ENCODE results near the gene RIT1. TPM values are rescaled to one million over a fixed set of nuclear protein-coding genes. Genes with fewer than 3 reads are reported as not detected.

RIT1 gene
- polyA plus RNA-seq, 1 donor from 2014 or later: 83.5 TPM

DNA sequence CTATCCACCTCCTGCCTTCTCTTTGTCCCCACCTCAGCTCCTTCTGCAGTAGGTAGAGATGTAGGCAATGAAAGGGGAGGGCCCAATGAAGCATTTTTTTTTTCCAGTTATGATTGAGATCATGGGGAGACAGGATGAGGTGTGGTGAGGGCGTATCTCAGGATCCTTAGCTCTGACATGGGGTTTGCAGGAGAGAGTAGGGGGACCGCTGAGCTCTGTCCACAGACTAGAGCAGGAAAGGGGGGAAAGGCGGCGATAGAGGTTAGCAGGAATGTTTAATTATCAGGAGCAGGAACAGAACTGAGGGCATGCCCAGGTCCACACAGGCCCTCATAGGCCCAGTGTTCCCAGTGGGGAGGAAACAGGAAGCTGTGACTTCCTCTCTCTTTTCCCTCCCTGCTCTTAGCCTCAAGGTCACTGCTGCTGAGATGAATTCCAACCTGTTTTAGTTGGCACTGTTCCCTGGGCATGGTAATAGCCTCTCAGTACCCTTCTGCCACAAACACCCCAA lies 29.4 kb upstream of the RIT1 start:
- Histone ChIP-seq H3K36me3 (ENCODE audit: insufficient read depth, low read length) (no peaks in the 10 kb centered on the region), H3K9me2 (ENCODE audit: insufficient read depth, low read length) (no peaks in the 10 kb centered on the region), H3K9ac (ENCODE audit: low read length) (no peak overlapping the region), H3K27ac (ENCODE audit: low read length) (no peak overlapping the region), H2AFZ (ENCODE audit: low read depth, low read length) (no peak overlapping the region), H3K27me3 (ENCODE audit: insufficient read depth, low read depth, low read length) (no peaks in the 10 kb centered on the region), H3K4me2 (ENCODE audit: low read length) (no peak overlapping the region), H3K79me2 (replicated peaks; ENCODE audit: insufficient read depth, low read length) (no peaks in the 10 kb centered on the region), H3K9me3 (ENCODE audit: low read length) (no peaks in the 10 kb centered on the region), H3K4me3 (ENCODE audit: low read length) (no peak overlapping the region), H3F3A (ENCODE audit: insufficient read depth, low read length, poor library complexity, severe bottlenecking) (no peaks in the 10 kb centered on the region), H4K20me1 (ENCODE audit: insufficient read depth) (no peaks in the 10 kb centered on the region)
- no peak for TF ChIP-seq EP300 (conservative IDR thresholded peaks at IDR 0.05; ENCODE audit: poor library complexity, severe bottlenecking)
- TF ChIP-seq, protein P1, sequence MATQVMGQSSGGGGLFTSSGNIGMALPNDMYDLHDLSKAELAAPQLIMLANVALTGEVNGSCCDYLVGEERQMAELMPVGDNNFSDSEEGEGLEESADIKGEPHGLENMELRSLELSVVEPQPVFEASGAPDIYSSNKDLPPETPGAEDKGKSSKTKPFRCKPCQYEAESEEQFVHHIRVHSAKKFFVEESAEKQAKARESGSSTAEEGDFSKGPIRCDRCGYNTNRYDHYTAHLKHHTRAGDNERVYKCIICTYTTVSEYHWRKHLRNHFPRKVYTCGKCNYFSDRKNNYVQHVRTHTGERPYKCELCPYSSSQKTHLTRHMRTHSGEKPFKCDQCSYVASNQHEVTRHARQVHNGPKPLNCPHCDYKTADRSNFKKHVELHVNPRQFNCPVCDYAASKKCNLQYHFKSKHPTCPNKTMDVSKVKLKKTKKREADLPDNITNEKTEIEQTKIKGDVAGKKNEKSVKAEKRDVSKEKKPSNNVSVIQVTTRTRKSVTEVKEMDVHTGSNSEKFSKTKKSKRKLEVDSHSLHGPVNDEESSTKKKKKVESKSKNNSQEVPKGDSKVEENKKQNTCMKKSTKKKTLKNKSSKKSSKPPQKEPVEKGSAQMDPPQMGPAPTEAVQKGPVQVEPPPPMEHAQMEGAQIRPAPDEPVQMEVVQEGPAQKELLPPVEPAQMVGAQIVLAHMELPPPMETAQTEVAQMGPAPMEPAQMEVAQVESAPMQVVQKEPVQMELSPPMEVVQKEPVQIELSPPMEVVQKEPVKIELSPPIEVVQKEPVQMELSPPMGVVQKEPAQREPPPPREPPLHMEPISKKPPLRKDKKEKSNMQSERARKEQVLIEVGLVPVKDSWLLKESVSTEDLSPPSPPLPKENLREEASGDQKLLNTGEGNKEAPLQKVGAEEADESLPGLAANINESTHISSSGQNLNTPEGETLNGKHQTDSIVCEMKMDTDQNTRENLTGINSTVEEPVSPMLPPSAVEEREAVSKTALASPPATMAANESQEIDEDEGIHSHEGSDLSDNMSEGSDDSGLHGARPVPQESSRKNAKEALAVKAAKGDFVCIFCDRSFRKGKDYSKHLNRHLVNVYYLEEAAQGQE (IDR thresholded peaks at IDR 0.05; ENCODE audit: borderline replicate concordance): no peak
- TF ChIP-seq, protein P2, sequence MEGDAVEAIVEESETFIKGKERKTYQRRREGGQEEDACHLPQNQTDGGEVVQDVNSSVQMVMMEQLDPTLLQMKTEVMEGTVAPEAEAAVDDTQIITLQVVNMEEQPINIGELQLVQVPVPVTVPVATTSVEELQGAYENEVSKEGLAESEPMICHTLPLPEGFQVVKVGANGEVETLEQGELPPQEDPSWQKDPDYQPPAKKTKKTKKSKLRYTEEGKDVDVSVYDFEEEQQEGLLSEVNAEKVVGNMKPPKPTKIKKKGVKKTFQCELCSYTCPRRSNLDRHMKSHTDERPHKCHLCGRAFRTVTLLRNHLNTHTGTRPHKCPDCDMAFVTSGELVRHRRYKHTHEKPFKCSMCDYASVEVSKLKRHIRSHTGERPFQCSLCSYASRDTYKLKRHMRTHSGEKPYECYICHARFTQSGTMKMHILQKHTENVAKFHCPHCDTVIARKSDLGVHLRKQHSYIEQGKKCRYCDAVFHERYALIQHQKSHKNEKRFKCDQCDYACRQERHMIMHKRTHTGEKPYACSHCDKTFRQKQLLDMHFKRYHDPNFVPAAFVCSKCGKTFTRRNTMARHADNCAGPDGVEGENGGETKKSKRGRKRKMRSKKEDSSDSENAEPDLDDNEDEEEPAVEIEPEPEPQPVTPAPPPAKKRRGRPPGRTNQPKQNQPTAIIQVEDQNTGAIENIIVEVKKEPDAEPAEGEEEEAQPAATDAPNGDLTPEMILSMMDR (IDR thresholded peaks at IDR 0.05; ENCODE audit: poor library complexity, severe bottlenecking): no peak
- no peak for TF ChIP-seq SMC3 (conservative IDR thresholded peaks at IDR 0.05; ENCODE audit: poor library complexity)

DNA sequence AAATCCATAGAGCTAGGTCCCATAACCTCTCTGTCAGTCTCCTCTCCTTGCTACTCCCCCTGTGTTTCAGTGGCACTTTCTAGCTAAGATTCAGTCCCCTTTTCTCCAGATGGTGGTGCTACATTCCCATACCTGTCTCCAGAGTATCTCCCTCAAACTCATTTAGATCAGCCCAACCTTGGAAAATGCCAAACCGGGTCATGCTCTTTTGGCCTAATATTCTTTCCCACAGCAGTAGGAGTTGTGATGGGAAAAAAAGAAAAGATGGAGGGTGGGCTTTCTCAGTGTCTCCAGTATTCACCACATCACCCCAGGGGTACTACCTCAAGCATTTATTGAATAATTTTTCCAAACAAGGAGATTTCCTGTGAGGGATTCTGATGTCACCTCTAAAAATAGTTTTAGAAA lies 27.1 kb upstream of the RIT1 start:
- no peak overlapping the region for H3K9ac ChIP-seq (ENCODE audit: low read length)
- H3K79me2 ChIP-seq (replicated peaks; ENCODE audit: insufficient read depth, low read length): peaks cover 9% of the 10 kb centered on the region
- TF ChIP-seq EZH2 (IDR thresholded peaks at IDR 0.05; ENCODE audit: borderline replicate concordance, insufficient read depth, low read length, poor library complexity, severe bottlenecking) (no peak), POLR2AphosphoS5 (IDR thresholded peaks at IDR 0.05) (no peak), SMC3 (conservative IDR thresholded peaks at IDR 0.05; ENCODE audit: poor library complexity) (peak; percentile 85), MXI1 (conservative IDR thresholded peaks at IDR 0.05; ENCODE audit: poor library complexity, severe bottlenecking) (no peak), EP300 (conservative IDR thresholded peaks at IDR 0.05; ENCODE audit: poor library complexity, severe bottlenecking) (no peak), RAD21 (conservative IDR thresholded peaks at IDR 0.05) (peak; percentile 80), TAF1 (IDR thresholded peaks at IDR 0.05; ENCODE audit: low read depth) (no peak)
- TF ChIP-seq, protein P1 (IDR thresholded peaks at IDR 0.05; ENCODE audit: borderline replicate concordance): no peak
- TF ChIP-seq, protein P2 (IDR thresholded peaks at IDR 0.05; ENCODE audit: poor library complexity, severe bottlenecking): peak; percentile 85
- H3K27ac ChIP-seq (ENCODE audit: low read length): no peak overlapping the region
- H3K4me2 ChIP-seq (ENCODE audit: low read length): no peak overlapping the region
- no peaks in the 10 kb centered on the region for H3K27me3 ChIP-seq (ENCODE audit: insufficient read depth, low read depth, low read length)
- no peaks in the 10 kb centered on the region for H3F3A ChIP-seq (ENCODE audit: insufficient read depth, low read length, poor library complexity, severe bottlenecking)
- no peaks in the 10 kb centered on the region for H3K36me3 ChIP-seq (ENCODE audit: insufficient read depth, low read length)
- H4K20me1 ChIP-seq (ENCODE audit: insufficient read depth): no peaks in the 10 kb centered on the region
- H3K9me3 ChIP-seq (ENCODE audit: low read length): no peaks in the 10 kb centered on the region
- no peak overlapping the region for H2AFZ ChIP-seq (ENCODE audit: low read depth, low read length)
- H3K9me2 ChIP-seq (ENCODE audit: insufficient read depth, low read length): no peaks in the 10 kb centered on the region
- H3K4me3 ChIP-seq (ENCODE audit: low read length): no peak overlapping the region

All from neural cell (in vitro differentiated cells).